Colonic mucosa (tissue), 4 donors: ENCODE measurements around the gene DACT2. TPM values are rescaled to one million over a fixed set of nuclear protein-coding genes. Genes with fewer than 3 reads are reported as not detected.

Source experiments
- DNase-seq: peaks from one replicate; pipeline ENCODE4 v3.0.0-alpha.2; 2020
- H3K27ac ChIP-seq: fragments of 200-600 bp; one replicate; pipeline ENCODE4 v1.8.0; 2021
- H3K27me3 ChIP-seq: fragments of 200-600 bp; one replicate; pipeline ENCODE4 v1.8.0; 2021
- H3K36me3 ChIP-seq: fragments of 200-600 bp; one replicate; pipeline ENCODE4 v1.8.0; 2021
- H3K4me1 ChIP-seq: fragments of 200-600 bp; one replicate; pipeline ENCODE4 v1.8.0; 2021; ENCODE audit warnings: mild to moderate bottlenecking
- H3K4me3 ChIP-seq: fragments of 200-600 bp; one replicate; pipeline ENCODE4 v1.8.0; 2021
- H3K9ac ChIP-seq, 2 donors: one replicate each; pipeline ENCODE4 v1.7.0; 2013; ENCODE audit warnings: control low read depth in 2 of 2, low read depth in 2 of 2, low read length in 2 of 2
- H3K9me3 ChIP-seq: fragments of 200-600 bp; one replicate; pipeline ENCODE4 v1.8.0; 2021
- CTCF ChIP-seq: fragments of 200-600 bp; IDR thresholded peaks from one replicate; pipeline ENCODE4 v1.8.0; 2022; ENCODE audit warnings: antibody characterized with exemption, mild to moderate bottlenecking
- intact Hi-C: fragments of 100-400 bp; cut with DNase I; formaldehyde crosslinking; loops from one replicate; pipeline ENCODE4 v1.14.1; 2022
- total RNA-seq, 2 donors: library from RNA; stranded (reverse); fragmentation: NEBNext Ultra II Directional in 1 of 2; extraction: Animal tissue kit (Norgen Biotek cat#: 25700) in 1 of 2; gene quantifications; one replicate each; pipeline ENCODE4 v1.2.1, GENCODE V29; 2021
- donor health status: healthy.
- donor health status: DM: no; HTN: no; CAD: no.
- donor health status: DM: no; HTN: no; CAD: no.

Gene DACT2
- total RNA-seq, 2 donors from 2014 or later = 2.0 TPM

GRCh38 chr6:168303982-168304751 is 15.4 kb downstream of the DACT2 start:
- Histone ChIP-seq H3K36me3 (no peaks in the 10 kb centered on the region), H3K27ac (no peak overlapping the region), H3K9me3 (no peaks in the 10 kb centered on the region), H3K4me1 (no peaks in the 10 kb centered on the region), H3K4me3 (no peak overlapping the region), H3K9ac (no peak overlapping the region), H3K27me3 (no peaks in the 10 kb centered on the region)
- no peak for DNase-seq
- TF ChIP-seq CTCF = no peak
- intact Hi-C loops = no loop called here

- intact Hi-C loops = no loop called here
- Histone ChIP-seq H3K27me3 (no peaks in the 10 kb centered on the region), H3K4me3 (no peak overlapping the region), H3K27ac (no peak overlapping the region), H3K9me3 (no peaks in the 10 kb centered on the region), H3K9ac (peak overlapping the region in 1 of 2 donors; percentile 41), H3K4me1 (no peaks in the 10 kb centered on the region), H3K36me3 (no peaks in the 10 kb centered on the region)
- DNase-seq = peak; percentile 38
- TF ChIP-seq CTCF = no peak
These were observed 17.0 kb downstream of the DACT2 start for GRCh38 chr6:168302534-168302933.

- no peak overlapping the region for H3K4me3 ChIP-seq
These were observed 17.8 kb downstream of the DACT2 start for GRCh38 chr6:168301648-168302398.

GRCh38 chr6:168300975-168301647 is 18.5 kb downstream of the DACT2 start:
- peak overlapping the region in 1 of 2 donors; percentile 41 for H3K9ac ChIP-seq

More at GRCh38 chr6:168301648-168302398, 17.8 kb downstream of the DACT2 start:
- H3K27me3 ChIP-seq = no peaks in the 10 kb centered on the region
- intact Hi-C loops = no loop called here
- peak; percentile 55 for DNase-seq
- no peak overlapping the region for H3K27ac ChIP-seq
- peak overlapping the region in 1 of 2 donors; percentile 41 for H3K9ac ChIP-seq
- H3K4me1 ChIP-seq = no peaks in the 10 kb centered on the region
- no peaks in the 10 kb centered on the region for H3K36me3 ChIP-seq
- TF ChIP-seq CTCF = no peak
- H3K9me3 ChIP-seq = no peaks in the 10 kb centered on the region

More at GRCh38 chr6:168300975-168301647, 18.5 kb downstream of the DACT2 start:
- no peaks in the 10 kb centered on the region for H3K27me3 ChIP-seq
- TF ChIP-seq CTCF = no peak
- H3K27ac ChIP-seq = no peak overlapping the region
- H3K36me3 ChIP-seq = no peaks in the 10 kb centered on the region
- DNase-seq = no peak
- H3K4me1 ChIP-seq = no peaks in the 10 kb centered on the region
- no peak overlapping the region for H3K4me3 ChIP-seq
- no peaks in the 10 kb centered on the region for H3K9me3 ChIP-seq
- intact Hi-C loops = no loop called here
